HG03354 (cell line): ENCODE results near the gene NDST4.

Experiments
- ATAC-seq: cut with Tn5 transposase; IDR thresholded peaks from one replicate; pipeline ENCODE4 v1.9.1; 2021; ENCODE audit warnings: mild to moderate bottlenecking; ENCODE audit not compliant: unreplicated experiment, poor library complexity, severe bottlenecking

Gene NDST4

DNA sequence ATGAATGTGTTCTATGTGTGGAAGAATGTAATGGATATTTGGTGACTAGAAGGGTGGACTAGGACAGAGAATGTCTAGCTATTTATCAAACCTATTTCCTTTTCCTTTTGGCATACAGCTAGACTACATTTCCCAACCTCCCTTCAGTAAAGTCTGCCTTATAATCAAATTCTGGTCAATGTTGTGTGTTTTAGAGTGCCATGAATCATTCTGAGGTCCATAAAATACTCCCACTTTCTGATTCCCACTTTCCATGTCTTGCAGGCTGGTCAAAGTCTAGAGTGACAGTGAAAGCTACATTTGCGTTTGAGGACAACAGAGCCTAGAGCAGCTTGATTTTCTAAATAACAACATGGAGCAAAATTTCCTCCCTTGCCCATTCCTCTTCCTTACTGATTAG lies 297.7 kb downstream of the NDST4 start:
- ATAC-seq: no peak

DNA sequence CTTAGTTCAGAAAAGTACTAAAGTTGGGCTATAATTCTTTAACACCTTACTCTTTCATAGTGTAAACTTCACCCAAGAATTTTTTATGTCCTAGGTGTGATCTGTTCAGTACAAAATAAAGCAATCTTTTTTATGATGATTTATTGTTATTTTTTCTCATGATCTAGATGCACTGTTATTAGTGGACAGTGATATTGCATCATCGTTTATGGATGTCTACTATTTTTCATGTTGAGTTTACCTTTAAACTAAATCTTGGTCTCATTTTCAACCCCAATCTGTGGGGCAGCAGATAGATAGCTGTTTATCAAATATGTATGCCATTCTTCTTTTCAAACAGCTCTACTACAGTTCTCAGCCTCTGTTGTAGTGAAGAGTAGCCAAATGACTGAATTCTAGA lies 299.5 kb downstream of the NDST4 start:
- no peak for ATAC-seq

DNA sequence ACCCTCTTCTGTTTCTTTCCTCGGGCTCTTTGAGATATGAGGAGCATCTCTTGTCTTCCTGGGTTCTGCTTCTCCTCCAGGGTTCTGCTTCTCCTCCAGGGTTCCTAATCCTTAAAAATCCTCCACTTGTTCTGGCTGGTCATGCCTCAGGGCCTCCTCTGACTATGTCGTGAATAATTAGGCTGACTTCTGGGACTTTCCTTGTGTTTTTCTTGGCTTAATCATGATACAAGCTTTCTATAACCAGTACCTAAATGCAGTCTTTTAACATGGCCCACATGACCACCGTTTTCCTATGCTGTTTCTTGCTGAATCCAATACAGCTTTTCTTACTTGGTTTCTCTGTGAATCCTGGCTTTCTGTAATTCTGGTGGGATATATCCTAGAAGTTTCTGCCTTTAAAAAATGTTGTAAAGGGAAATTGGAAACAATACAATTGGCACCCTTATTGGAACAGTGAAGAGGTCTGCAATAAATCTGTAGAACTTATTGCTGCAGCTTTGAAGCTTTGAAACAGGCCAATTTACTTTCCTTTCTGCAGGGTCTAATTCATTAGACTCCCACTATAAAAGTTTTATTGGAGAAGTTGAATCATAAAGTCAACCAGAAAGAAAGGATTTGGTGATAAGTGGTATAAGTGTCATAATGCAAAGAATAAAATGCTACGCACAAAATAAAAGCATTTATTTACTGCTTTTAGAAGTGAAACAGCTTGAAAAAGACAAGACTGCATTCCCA lies 301.7 kb downstream of the NDST4 start:
- ATAC-seq: no peak

DNA sequence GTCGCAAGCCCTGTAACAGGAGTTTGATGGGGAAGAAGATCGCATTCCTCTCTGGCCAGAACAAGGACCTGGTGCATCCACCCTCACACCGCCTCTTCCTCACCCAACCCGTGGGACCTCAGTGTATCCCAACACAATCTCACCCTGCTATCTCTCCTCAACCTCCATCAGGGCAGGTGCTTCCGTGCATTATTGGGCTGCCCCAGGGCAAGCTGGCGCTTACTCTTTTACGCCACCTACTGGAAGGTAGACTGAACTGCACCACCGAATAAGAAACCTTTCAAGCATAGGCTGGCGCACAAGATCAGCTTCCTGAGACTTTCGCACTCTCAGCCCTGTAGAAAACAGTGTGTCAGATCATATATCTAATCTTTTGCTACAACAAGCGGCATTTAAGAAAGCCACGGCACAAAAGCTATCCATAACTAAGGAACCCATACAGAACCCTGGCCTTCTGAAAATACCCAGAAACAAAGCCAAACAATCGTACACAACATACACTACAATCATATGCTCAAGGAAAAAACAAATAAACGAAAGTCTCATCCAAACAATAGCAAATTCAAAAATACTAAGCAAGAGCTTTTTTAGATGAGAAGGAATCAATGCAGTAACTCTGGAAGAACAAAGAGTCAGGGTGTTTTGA lies 305.5 kb downstream of the NDST4 start:
- peak; percentile 99 for ATAC-seq

DNA sequence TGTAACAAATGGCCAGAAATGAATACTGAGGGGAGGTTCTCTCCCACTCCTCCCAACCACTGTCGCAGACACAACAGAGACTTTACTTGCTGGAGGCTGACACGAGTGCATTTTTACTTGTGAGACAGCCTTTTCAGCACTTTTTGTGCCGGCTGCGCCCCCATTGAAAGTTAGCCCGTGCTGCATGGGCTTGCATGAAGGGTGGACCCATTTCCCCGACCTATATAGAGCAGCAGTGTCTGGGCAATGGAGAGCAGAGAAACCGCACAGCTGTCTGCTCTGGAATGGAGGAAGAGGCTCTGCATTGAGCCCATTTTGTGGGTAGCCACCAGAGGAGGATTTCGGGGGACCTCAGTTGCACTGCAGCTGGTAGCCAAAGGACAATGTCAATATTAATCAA lies 306.1 kb downstream of the NDST4 start:
- peak; percentile 14 for ATAC-seq

DNA sequence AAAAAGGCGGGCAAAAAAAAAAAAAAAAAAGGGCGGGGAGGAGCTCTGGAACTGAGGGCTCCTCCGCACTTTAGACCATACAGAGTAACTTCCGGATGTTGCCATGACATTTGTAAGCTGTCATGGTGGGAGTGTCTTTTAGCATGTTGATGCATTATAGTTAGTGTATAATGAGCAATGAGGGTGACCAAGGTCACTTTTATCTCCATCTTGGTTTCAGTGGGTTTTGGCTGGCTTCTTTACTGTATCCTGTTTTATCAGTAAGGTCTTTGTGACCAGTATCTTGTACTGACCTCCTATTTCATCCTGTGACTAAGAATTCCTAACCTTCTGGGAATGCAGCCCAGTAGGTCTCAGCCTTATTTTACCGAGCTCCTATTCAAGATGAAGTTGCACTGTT lies 321.4 kb downstream of the NDST4 start:
- no peak for ATAC-seq

DNA sequence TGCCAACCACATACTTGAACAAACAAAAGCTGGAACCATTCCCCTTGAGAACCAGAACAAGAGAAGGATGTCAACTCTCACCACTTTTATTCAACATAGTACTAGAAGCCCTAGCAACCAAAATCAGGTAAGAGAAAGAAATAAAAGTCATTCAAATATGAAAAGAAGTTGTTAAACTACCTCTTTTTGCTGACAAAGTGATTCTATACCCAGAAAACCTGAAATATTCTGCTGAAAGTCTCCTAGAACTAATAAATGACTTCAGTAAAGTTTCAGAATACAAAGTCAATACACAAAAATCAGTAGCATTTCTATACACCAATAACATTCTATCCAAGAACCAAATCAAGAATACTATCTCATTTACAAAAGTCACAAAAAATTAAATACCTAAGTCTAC lies 327.9 kb downstream of the NDST4 start:
- no peak for ATAC-seq

DNA sequence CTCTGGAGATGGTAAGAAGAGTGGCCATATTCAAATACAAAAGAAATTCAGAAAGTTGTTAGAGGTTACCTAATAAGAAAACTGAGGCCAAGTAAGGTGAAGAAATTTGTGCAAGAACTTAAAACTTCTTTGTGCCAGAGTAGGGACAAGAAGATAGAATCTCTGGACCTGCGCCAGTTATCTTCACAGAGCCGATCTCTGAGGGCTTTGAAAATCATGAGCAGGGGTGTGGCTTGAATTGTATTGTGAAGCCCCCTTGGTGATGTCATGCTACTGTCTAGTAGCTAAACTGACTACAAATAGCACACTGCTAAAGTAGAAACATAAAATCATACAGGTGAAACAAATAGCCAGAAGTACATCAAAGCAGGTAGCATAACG lies 330.2 kb downstream of the NDST4 start:
- no peak for ATAC-seq

DNA sequence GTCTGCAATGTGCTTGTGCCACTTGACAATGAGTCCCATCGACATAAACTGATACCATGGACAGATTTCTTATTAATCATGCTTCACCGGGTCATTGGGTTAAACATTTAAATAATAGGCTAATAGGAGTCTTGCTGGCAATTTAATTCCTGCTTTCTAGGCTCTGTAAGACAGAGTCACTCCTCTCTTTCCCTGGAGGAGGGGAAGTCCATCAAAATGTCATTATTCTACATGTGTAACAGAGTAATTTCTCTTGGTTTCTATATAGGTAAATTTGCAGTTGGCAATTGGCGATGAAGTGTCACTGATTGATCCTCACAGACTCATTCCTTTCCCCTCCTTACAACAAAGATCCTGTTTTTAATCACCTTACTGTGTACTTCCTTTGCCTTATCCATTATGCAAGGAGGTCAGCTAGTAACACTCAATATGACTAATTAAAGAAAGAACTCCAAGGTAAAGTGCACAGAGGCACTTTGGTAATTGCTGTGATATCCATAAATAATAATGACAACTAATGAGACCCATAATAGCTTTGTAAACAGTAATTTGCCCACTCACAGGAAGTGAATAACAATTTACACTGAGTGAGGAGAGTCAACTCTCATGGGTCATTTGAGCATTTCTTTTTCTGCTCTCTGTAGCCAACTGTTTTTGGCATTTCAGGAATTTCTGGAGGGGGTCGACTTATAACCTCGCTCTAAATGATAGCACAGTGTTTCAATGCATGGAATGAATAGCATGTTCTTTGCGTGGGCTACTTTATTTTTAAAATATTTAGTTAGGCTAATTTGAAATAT lies 330.8 kb downstream of the NDST4 start:
- ATAC-seq: no peak

DNA sequence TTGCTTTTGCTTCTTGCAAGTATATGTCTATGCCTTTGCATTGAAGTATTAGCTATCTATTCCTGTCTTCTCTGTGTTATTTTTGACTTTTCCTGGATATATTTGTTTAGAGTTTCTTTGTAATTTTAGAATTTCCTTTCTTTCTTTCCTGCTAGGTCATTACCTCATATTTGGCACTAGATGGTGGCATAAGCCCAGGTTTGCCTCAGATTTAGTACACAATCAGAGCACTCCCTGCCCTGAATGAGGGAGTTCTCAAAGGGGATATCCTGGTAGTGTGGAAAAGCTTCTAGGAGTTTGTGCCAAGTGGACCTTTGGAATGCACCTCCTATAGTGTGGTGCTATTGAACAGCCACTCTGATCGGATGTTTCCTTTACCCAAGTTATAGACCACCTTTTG lies 333.2 kb downstream of the NDST4 start:
- ATAC-seq: no peak
